Caco-2 (cell line): ENCODE measurements around the gene JUND. TPM values are rescaled to one million over a fixed set of nuclear protein-coding genes. Genes with fewer than 3 reads are reported as not detected.

ENCODE experiments used
- BruUV-seq: library from RNA; stranded (reverse); fragments of 400-500 nt; replicated peaks from 2 replicates; lab custom pipeline; 2021; lab: Mats Ljungman, UMichigan
- CTCF ChIA-PET: fragments of 300-600 bp; sonication (Branson Sonifier 250); formaldehyde crosslinking; loops from one replicate; lab custom pipeline; 2022; ENCODE audit warnings: antibody characterized with exemption; lab: Charles Lee
- POLR2A ChIA-PET: fragments of 300-600 bp; sonication (Branson Sonifier 250); formaldehyde crosslinking; loops from one replicate; lab custom pipeline; 2022; ENCODE audit warnings: antibody characterized with exemption; lab: Charles Lee
- DNase-seq, 2 experiments: peaks; one replicate each; pipeline versions ENCODE4 v3.0.0 to v3.0.0-alpha.2; 2020 to 2022
- H3K27me3 ChIP-seq: replicated peaks from 2 replicates; pipeline ENCODE4 v1.6.0; 2011; ENCODE audit warnings: low read length; ENCODE audit not compliant: control insufficient read depth, insufficient read depth
- H3K36me3 ChIP-seq: 2 replicates; pipeline ENCODE4 v1.5.1; 2011; ENCODE audit warnings: low read length; ENCODE audit not compliant: control insufficient read depth, insufficient read depth
- H3K4me1 ChIP-seq: fragments of 250-450 bp; sonication (Bioruptor Pico); 2 replicates; pipeline ENCODE4 v1.5.1; 2020; ENCODE audit warnings: mild to moderate bottlenecking
- H3K4me3 ChIP-seq: 2 replicates; pipeline ENCODE4 v1.5.1; 2011; ENCODE audit warnings: low read depth, mild to moderate bottlenecking, control low read depth, low read length
- H3K9me3 ChIP-seq: fragments of 250-450 bp; sonication (Bioruptor Pico); 2 replicates; pipeline ENCODE4 v1.5.1; 2020; ENCODE audit warnings: mild to moderate bottlenecking, moderate library complexity
- H3K27ac Mint-ChIP-seq: one replicate; pipeline ENCODE4 v1.8.0; 2022; ENCODE audit warnings: mixed read lengths; ENCODE audit not compliant: unreplicated experiment
- H3K27me3 Mint-ChIP-seq: one replicate; pipeline ENCODE4 v1.8.0; 2022; ENCODE audit warnings: mixed read lengths; ENCODE audit not compliant: insufficient read depth, unreplicated experiment
- H3K36me3 Mint-ChIP-seq: one replicate; pipeline ENCODE4 v1.8.0; 2022; ENCODE audit warnings: mild to moderate bottlenecking, mixed read lengths; ENCODE audit not compliant: insufficient read depth, unreplicated experiment
- H3K4me1 Mint-ChIP-seq: one replicate; pipeline ENCODE4 v1.8.0; 2022; ENCODE audit warnings: low read depth, mixed read lengths; ENCODE audit not compliant: unreplicated experiment
- H3K4me3 Mint-ChIP-seq: one replicate; pipeline ENCODE4 v1.8.0; 2022; ENCODE audit warnings: mild to moderate bottlenecking, moderate library complexity, mixed read lengths; ENCODE audit not compliant: unreplicated experiment
- H3K9me3 Mint-ChIP-seq: one replicate; pipeline ENCODE4 v1.8.0; 2022; ENCODE audit warnings: mixed read lengths; ENCODE audit not compliant: unreplicated experiment
- CTCF ChIP-seq, 2 experiments: fragments of 200-600 bp in 1 of 2; IDR thresholded peaks; 1 replicate in 1 of 2; 2 replicates in 1 of 2; pipeline versions ENCODE4 v1.5.1 to v1.8.0; 2011 to 2022; ENCODE audit warnings: antibody characterized with exemption in 1 of 2, control low read depth in 1 of 2, inconsistent platforms in 1 of 2, low read depth in 1 of 2, low read length in 1 of 2, mild to moderate bottlenecking in 1 of 2, moderate library complexity in 1 of 2; ENCODE audit not compliant: insufficient read depth in 1 of 2, severe bottlenecking in 1 of 2, unreplicated experiment in 1 of 2
- intact Hi-C: fragments of 100-400 bp; cut with micrococcal nuclease; formaldehyde crosslinking; loops from one replicate; pipeline ENCODE4 v1.10.0; 2022; ENCODE audit not compliant: unreplicated experiment
- total RNA-seq: library from RNA; stranded (reverse); gene quantifications from 2 replicates; pipeline ENCODE4 v1.2.3, GENCODE V29; 2022

The JUND gene
- total RNA-seq, 1 experiment from 2014 or later = 75.5 TPM

GRCh38 chr19:18259893-18260292 is 21.5 kb downstream of the JUND start:
- Mint-ChIP-seq H3K36me3 (peaks cover 1% of the 10 kb centered on the region), H3K9me3 (no peaks in the 10 kb centered on the region), H3K27ac (no peak overlapping the region), H3K4me1 (peaks cover 6% of the 10 kb centered on the region), H3K27me3 (no peaks in the 10 kb centered on the region), H3K4me3 (no peak overlapping the region)
- POLR2A ChIA-PET = no interaction called here
- H3K9me3 ChIP-seq = no peaks in the 10 kb centered on the region
- TF ChIP-seq CTCF (IDR thresholded peaks at IDR 0.05; ENCODE audit: insufficient read depth in 1 of 2, low read depth in 1 of 2, low read length in 1 of 2, severe bottlenecking in 1 of 2, unreplicated experiment in 1 of 2) = no peak
- H3K27me3 ChIP-seq = no peaks in the 10 kb centered on the region; the same call in 1 of the 2 replicates
- no TSS peak for BruUV-seq
- H3K4me3 ChIP-seq = no peak overlapping the region
- H3K4me1 ChIP-seq = no peaks in the 10 kb centered on the region
- CTCF ChIA-PET = no interaction called here
- DNase-seq = no peak
- H3K36me3 ChIP-seq = no peaks in the 10 kb centered on the region
- intact Hi-C loops = no loop called here

- Histone ChIP-seq H3K36me3 (no peaks in the 10 kb centered on the region), H3K4me3 (no peak overlapping the region), H3K27me3 (no peaks in the 10 kb centered on the region; the same call in 1 of the 2 replicates), H3K4me1 (no peaks in the 10 kb centered on the region), H3K9me3 (no peaks in the 10 kb centered on the region)
- Mint-ChIP-seq H3K27ac (no peak overlapping the region), H3K27me3 (no peaks in the 10 kb centered on the region), H3K4me3 (no peak overlapping the region), H3K36me3 (no peaks in the 10 kb centered on the region), H3K4me1 (peaks cover 6% of the 10 kb centered on the region), H3K9me3 (no peaks in the 10 kb centered on the region)
- no peak for DNase-seq
- ChIA-PET POLR2A (interaction anchor here (0.5 kb wide), 1 partner anchor 20 kb away, joined by 8 read pairs; no protein-coding TSS in a partner anchor), CTCF (interaction anchor here (0.6 kb wide), 1 partner anchor 130 kb away, joined by 3 read pairs; no protein-coding TSS in a partner anchor)
- TF ChIP-seq CTCF (IDR thresholded peaks at IDR 0.05; ENCODE audit: insufficient read depth in 1 of 2, low read depth in 1 of 2, low read length in 1 of 2, severe bottlenecking in 1 of 2, unreplicated experiment in 1 of 2) = no peak
- intact Hi-C loops = no loop called here
- BruUV-seq = no TSS peak
Observed at GRCh38 chr19:18257503-18258470, 23.6 kb downstream of the JUND start.

- no peak for DNase-seq
- Histone ChIP-seq H3K27me3 (no peaks in the 10 kb centered on the region), H3K36me3 (no peaks in the 10 kb centered on the region), H3K4me1 (no peaks in the 10 kb centered on the region), H3K9me3 (no peaks in the 10 kb centered on the region), H3K4me3 (no peak overlapping the region)
- no peaks in the 10 kb centered on the region for H3K27me3 Mint-ChIP-seq
- TF ChIP-seq CTCF (IDR thresholded peaks at IDR 0.05; ENCODE audit: insufficient read depth in 1 of 2, low read depth in 1 of 2, low read length in 1 of 2, severe bottlenecking in 1 of 2, unreplicated experiment in 1 of 2) = peak; percentile 17 to 34
- intact Hi-C loops = no loop called here
- ChIA-PET POLR2A (no interaction called here), CTCF (interaction anchor here (0.5 to 1.8 kb wide), 8 partner anchors 14 to 142 kb away, joined by 3 to 8 read pairs (median 4); partner anchors contain the start of genes LSM4 and MPV17L2)
- no TSS peak for BruUV-seq
- H3K4me1 Mint-ChIP-seq = peaks cover 6% of the 10 kb centered on the region
- H3K9me3 Mint-ChIP-seq = no peaks in the 10 kb centered on the region
- no peaks in the 10 kb centered on the region for H3K36me3 Mint-ChIP-seq
- H3K27ac Mint-ChIP-seq = peak overlapping the region; percentile 26
- H3K4me3 Mint-ChIP-seq = no peak overlapping the region
Observed at GRCh38 chr19:18254546-18255503, 26.6 kb downstream of the JUND start.
